NCI-H2171 treated with DMSO at 0.1 percent for 48 hours (cell line): ENCODE data around the gene EPN2.

Experiments used
- DNase-seq: peaks from one replicate; lab custom pipeline; 2025; lab: John Stamatoyannopoulos, UW

Gene EPN2

DNA sequence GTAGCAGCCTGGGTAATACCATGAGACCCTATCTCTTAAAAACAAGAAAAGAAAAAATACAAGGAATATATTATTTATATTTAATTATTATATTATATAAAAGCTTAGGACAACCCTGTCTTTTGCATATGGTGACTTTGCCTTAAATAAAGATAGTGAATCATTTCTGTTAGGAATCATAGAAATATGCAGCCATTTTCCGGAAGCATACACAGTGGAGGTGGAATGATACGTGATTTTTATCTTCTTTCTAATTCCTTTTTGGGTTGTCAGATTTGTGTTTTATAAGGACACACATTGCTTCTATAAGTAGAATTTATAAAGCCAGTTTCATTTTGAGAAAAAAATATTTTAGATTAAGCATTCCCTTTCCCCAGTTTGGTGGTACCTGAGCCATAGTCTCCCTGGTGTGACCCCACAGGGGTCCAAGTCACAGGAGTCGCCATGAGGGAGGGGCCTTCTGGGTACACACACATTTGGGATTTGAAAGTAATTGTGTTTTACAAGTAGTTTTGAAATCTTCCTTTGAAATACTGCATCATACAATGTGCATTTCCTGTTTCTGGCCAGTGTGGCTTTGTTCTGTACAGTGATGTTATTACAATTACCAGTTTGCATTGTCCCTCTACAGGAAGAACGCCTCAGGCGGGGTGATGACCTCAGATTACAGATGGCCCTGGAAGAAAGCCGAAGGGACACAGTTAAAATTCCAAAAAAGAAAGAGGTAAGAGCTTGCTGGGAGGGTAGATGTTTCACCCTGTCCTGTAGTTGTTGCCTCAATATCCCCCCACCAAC, 74.5 kb downstream of the EPN2 start:
- DNase-seq, result no peak

DNA sequence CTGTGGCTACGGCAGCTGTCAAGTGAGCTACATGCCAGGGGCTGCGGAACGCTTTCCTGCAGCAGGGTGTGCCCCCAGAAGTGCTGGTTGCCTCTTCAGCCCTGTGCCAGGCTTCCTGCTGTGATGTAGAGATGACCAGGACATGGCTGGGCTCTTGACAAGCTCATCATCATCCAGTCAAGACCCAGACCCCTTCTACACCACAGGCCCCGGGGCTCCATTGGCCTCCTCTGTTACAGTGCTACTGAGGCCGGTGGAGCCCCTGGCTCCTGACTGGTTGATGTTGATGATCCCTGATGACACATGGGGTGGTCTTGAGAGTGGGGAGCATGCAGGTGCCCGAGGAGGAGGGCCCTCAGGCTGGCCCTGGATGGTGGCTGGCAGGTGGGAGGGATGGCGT, 75.2 kb downstream of the EPN2 start:
- no peak for DNase-seq

DNA sequence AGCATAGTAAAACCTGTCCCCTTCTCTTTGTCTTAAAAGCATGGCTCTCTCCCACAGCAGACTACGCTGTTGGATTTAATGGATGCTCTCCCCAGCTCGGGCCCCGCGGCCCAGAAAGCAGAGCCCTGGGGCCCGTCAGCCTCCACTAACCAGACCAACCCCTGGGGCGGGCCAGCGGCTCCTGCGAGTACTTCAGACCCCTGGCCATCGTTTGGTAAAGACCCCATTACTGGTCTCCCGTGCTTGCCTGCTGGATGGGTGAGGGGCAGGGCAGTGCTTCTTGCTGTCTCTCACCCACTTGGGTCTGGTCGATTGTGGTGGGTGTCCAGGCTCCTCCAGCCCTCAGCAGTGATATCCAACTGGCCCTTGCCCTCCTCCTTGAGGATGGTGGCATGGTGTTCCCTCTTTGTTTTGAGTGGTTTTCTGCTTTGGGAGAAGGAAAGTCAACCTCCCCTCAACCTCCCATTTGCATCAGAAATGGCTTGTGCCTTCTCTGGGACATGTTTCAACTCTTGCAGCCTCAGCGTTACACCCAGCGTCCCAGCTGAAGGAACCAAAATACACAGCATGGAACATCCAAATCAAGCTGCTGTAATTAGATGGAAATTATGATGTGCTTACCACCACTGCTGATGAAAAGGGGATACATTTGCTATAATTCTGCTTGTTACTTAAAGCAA, 76.0 kb downstream of the EPN2 start:
- DNase-seq, result no peak

DNA sequence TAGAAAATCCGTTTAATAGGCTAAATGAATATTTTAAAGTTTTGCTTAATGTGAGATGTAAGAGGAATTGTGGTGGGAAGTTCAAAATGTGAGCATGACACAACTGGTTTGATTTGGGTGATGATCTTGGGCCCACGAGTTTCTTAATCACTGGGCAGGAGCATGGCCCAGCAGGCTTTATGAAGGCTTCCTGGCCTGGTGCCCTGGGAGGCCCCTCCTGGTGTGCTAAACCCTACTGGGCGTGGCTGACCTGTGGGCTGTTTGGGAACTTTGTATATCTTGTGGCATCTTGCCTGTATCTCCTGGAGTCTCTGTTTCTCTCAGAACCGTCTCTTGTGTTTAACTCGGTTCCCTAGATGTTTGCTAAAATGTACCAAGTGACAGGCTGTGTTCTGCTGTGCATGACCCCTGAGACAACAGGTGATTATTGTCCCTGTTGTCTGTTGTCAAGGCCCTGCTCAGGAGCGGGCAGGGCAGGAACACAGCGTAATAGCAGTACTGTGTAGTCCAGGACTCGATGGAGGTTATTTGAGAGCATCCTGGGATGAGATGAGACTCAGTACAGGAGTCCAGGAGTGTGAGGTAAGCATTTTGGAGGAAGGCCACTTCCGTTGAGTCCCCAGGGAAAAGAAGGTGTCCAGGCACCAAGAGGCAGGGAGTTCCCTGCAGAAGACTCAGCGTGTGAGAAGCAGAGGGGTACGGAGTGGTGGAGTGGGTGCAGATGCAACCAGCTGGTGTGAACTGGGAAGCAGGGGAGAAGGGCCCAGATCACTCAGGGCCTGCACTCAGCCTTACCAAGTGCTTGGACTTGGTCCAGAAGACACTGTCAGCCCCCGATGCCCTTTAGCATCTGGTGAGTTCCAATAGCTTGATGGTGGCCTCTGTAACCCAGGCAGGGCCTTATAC, 76.8 kb downstream of the EPN2 start:
- no peak for DNase-seq

DNA sequence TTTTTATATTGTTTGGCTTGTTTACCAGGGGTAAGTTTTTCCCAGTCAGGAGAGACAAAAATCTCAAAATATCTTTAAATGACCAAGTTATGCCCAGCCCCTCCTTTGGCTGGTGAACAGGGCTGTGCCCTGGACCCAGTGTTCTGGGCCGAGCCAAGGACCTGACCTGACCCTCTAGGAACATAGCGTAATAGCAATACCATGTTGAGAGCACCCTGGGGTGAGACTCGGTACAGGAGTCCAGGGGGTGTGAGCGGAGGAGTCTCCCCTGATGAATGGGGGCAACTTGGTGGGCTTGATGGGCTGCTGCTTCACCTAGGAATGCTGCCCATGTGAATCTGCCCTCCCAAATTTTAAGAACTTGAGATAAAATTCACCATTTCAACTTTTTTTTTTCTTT, 77.9 kb downstream of the EPN2 start:
- DNase-seq, result no peak

DNA sequence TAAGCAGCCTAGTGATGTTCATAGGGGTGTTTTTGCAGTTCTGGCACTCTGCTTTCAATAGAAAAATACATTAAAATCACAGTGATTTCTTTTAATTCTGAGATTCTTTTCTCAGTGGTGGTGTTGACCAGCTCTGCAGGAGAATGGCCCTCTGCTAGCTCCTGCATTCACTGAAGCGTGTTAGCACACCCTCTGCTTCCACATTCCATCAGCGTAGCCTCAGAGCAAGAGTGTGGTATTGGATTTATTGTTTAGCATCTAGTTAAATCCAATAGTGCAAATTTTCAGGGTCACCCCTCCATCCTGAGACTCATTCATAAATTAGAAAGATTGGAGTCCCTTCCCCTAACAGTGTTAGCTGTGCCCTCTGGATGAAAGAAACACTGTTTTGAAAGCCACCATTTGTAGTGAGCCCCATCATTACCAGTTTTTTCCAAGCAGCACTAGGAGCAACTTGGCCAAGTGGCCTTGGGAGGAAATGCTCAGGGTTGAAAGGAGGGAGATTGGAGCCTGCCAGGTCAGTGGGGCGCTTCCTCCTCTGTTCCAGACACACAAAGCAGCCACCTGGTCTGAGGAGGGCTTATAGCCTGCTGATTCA, 79.7 kb downstream of the EPN2 start:
- no peak for DNase-seq

DNA sequence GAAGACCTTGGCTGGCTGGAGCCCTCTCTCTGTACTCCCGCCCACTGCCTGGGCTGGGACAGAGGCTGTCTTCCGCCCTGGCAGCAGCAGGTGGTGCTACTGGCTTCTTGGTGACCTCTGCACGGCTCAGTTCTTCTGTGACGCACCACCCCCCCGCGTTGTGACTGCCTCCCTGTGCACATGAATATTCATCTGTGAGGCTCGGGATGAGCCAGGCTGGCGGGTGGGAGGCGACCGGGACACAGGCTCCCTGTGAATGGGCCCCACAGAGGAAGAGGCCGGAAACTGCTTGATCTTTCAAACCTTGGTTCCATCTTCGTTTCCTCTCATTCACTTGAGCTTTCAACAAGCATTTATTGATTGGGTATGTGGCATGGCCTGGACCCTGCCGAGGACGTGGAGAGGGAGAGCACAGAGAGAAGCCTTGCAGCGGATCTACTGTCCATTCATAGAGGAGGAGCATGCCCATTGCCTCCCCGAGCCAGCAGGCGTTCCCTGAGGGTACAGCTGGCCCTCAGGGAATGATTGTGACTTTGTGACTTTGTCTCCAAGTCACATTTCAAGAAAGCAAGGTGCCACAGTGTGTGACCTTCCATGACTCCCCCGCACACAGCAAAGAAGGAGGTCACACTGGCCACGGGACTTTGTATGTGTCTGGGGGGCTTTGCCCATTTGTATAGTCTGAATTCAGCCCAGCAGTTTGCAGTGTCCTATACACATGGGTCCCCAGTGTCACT, 80.4 kb downstream of the EPN2 start:
- no peak for DNase-seq

DNA sequence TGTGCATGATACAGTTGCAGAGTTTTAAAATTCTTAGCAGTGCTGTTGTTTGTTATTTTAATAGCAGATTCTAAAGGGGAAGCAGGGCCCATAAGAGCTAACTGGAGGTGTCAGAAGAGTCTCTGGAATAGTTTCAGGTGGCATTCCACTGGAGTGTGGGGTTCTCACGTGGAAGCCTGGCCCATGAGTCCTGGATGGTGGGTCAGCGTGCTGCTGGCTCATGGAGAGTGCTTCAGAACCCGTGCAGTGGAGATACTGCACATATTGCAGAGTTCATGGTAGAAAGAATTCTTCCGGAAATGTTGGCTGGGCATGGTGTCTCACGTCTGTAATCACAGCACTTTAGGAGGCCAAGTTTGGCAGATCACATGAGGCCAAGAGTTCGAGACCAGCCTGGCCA, 81.4 kb downstream of the EPN2 start:
- DNase-seq, result no peak

DNA sequence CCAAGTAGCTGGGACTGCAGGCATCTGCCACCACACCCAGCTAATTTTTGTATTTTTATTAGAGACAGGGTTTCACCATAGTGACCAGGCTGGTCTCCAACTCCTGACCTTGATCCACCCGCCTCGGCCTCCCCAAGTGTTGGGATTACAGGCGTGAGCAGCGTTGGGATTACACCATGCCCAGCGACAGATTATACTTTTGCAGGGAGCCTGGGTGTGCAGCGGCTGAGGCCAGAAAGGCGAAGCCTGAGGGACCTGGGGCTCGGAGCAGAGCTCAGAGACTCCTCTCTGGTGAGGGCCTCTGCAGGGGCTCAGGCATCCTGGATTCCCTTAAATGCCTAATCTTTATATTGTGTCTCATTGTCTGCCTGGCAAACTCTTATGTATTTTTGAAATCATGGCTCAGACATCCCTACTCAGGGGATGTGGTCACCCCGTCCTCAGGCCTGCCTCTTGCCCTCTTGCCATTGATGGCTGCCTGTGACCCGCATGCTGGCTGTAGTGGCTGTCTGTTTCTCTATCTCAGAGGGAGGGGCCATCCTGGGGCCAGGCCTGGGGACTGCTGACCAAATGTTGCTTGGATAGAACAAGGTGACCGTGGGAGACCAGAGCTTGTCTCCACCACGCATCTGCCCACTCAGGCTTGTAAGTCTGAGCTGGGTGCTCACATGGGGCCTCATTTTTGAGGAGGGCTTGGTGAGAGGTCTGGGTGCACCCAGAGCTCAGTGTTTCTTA, 82.8 kb downstream of the EPN2 start:
- no peak for DNase-seq

DNA sequence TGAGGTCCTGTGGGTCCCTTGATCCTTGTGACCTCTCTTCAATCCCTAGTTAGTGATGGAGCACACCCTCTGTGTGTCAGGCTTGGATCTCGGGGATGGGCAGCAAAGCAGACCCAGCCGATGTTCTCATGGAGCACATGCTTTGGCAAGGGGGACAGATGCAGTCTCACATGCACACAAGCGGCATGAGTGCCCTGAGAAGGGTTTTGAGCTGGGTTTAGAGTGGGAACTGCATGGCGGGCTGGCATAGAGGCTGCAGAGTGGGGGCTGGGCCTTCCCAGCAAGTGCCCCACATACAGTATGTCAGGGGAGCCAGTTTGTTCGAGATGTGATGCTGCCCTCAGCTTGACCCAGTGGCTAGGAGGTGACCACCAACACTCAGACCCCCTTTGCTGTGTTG, 83.7 kb downstream of the EPN2 start:
- no peak for DNase-seq

DNA sequence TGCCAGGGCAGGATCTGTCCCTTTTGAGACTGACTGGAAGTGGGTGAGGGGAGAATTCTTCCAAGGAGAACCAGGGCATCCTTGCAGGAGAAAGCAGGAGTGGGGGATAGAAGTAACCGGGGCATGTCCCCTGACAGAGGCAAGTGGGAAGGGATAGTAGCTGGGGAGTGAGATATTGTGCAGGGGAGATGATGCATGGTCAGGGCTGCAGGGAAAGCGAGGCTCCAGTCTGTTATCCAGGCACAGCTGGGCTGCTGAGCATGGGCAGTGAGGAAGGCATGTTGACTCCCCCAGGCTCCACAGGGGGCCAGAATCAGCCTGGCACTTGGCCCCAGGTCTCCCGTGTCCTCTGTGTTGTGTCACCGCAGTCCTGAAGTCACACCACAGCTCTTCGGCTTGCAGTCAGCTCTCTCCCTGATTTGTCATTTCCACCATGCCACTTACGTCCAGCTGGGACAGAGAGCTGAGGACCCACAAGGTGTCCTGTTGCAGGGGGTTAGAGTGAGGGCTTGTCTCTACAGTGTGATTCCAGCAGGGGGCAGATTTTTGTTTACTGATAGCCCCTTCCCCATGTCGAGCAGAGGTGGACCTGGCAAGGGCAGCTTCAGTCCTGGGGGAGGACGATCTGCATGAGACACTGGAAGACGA, 84.4 kb downstream of the EPN2 start:
- no peak for DNase-seq

DNA sequence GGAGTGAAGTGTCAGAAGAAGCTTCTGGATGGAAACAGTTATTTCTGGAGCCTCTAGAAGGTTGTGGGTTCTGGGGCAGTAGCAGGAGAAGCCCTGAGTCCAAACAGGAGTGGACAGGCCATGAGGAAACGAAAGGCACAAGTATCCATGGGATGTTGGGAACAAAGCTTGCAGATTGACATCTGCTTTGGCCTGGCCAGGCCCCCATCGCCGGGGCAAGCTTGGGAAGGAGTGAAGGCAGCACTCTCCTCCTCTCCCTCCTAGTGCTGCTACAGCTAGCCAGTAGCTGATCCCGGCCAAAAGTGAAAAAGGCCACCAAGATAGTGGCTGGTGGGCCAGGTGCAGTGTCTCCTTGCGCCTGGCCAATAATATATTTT, 85.0 kb downstream of the EPN2 start:
- no peak for DNase-seq

DNA sequence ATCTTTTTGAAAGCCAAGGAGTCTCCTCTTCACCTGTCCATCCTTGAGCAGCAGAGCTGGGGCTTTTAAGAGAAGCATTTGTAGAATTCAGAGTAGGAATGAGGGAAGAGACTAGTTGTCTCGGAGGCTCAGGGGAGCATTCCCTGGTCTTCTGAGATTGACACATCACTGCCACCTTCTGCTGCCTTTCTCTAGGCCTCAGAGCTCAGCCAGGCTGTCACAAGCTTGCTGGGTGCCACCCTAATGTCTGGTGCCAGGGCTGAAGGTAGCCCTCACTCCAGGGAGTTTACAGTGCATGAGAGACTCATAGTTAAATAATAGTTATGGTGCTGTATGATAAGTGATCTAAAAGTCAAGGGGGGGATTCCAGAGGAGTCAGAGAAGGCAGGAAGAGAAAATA, 85.7 kb downstream of the EPN2 start:
- DNase-seq, result no peak

DNA sequence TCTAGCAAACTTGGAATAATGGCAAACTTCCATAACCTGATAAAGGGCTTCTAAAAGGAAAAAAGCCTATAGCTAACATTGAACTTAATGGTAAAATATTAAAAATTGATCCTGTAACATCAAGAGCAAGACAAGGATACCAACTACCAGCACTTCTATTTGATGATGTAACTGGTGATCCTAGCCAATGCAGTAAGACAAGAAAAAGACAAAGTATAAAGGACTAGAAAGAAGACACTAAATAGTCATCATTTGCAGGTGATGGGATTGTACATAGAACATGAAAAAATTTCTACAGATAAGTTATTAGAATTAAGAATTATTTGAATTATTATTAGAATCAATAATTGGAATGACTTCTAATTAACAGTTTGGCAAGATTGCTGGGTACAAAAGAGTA, 88.4 kb downstream of the EPN2 start:
- no peak for DNase-seq

DNA sequence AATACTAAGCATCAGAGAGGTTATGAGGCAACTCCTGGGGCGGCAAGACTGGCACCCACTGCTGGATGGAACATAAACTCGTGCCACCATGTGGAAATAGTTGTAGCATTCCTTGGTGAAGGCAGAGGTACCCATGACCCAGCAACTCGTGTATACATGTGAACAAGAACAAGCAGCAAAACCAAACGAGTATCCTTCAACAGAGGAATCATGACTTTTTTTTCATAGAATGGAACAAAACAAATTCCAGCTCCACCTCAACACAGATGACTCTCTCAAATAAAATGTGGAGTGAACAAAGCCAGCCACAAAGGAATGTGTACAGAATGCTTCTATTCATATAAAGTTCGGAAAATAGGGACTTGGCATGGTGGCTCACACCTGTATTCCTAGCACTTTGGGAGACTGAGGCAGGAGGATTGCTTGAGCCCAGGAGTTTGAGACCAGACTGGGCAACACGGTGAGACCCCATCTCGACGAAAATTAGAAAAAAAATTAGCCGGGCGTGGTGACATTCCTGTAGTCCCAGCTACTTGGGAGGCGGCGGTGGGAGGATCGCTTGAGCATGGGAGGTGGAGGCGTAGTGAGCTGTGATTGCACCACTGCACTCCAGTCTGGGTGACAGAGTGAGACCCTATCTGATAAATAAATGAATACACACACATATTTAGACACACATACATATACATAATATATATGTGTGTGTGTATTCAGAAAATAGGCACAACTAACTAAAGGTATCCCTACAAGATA, 90.0 kb downstream of the EPN2 start:
- no peak for DNase-seq

DNA sequence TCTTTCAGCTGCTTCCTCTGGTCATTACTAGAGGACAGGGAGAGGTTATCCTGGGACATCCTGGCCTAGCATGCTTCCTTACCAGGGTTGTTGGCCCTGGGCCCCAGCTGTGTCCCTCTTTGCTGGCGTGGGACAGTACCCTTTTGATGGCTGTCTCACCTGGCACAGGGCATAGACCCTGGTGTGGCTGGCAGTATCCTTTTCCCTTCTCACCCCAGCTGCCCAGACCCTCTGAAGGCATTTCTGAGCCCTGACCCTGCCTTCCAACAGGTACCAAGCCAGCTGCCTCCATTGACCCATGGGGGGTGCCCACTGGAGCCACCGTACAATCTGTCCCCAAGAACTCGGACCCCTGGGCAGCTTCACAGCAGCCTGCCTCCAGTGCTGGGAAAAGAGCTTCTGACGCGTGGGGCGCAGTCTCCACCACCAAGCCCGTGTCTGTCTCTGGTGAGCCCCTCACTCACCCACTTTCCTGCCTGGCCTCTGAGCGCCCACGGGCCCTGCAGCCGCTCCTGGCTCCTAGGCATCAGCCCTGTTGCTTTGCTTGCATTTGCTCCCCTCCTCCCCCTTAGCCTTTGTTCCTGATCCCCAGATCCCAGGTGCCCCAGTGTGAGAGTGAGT, 91.4 kb downstream of the EPN2 start:
- DNase-seq, result no peak

DNA sequence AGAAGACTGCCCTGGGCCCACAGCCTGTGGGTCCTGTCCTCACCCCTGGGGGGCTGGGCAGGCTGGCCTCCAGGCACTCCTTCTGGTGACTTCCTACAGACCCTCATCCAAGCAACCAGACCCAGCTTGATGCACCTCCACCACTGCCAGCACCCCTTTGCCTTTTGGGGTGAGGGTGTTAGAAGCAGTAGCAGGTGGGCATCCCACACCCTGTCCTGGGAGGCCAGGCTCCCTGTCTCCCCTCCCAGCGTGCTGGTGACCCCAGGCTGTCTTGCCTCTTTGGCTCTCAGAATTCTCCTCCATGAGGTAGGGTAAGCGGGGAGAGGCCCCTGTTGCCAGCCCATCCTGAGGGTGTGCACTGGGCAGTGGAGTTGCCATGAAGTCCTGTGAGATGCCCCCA, 92.0 kb downstream of the EPN2 start:
- no peak for DNase-seq

DNA sequence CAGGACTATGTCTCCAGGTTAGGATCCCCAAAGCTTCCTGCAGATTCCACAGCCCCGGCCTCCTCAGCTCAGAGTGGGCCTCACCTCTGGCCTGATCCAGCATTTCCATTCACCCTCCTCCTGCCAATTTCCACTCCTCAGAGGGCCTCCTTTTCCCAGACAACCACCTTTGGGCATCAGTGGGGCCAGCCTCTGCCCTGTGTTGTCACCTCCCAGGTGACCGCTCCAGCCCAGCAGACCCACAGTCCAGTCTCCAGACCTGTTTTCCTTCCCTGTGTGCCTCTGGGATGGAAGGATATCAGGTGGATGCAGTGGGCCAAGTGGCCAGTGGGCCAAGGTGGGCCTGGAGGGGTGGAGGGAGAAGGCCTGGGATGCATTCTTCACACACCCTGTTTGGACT, 92.7 kb downstream of the EPN2 start:
- DNase-seq, result no peak

DNA sequence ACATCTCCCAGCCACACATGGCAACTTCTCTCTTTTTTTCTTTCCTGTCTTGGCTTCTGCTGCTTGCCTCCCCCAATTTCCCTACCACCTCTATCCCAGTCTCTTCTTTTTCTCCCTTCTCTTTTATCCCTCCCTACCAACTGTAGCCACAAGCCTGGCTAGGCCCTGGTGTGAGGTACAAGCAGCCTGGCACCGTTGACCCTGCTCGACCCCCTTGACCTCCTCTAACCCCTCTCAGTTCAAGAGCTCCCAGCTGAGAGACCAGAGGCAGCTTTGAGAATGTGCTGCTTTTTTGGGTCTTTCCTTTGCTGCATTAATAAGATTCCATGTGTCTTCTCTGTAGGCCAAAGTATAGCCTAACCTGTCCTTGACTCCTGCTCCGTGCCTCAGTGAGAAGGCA, 93.1 kb downstream of the EPN2 start:
- DNase-seq, result no peak
